Measurements from ENCODE around the gene CEP19. TPM values are rescaled to one million over a fixed set of nuclear protein-coding genes. Genes with fewer than 3 reads are reported as not detected.
A peak's percentile ranks its signal among the peaks of the same experiment; 100 is the strongest.

The CEP19 gene
- total RNA-seq, 1 donor from 2014 or later, result 4.5 TPM

DNA sequence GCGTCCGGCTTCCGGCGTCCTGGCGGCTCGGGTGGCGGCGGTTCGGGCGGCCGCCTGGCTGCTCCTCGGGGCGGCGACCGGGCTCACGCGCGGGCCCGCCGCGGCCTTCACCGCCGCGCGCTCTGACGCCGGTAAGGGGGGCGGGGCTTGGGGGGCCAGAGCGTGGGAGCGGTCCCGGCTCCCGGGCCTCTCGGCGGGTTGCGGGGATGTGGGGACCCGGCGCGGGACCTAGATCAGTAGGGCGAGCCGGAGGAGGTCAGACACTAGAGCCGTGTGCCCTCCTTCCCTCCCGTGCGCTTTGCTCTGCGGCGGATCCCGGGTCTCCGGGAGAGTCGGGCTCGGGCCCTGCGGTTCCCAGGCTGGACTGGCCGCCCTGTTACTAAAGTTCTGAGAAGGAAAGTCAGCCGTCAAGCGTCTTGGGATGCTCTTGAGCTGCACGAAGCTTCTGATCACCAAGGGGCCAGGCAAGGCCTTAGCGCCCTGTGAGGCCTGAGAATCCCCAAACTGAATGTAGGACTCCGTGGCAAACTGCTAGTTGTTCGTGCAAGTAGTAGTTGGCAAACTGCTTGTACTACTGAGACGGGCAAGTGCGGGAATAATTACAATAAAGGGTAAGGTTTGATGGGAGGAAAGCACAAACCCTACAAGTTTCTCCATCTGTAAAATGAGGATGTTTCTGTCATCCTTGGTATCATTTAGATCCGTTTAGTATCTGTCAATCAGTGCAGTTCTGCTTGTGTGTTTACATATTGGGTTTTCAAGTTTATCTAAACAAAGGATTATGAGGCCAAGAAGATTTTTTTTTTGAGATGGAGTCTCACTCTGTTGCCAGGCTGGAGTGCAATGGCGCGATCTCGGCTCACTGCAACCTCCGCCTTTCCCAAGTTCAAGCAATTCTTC lies 714 bp upstream of the CEP19 start:
- peaks cover 5% of the 10 kb centered on the region for H3K36me3 Mint-ChIP-seq
- DNase-seq (ENCODE audit: extremely low spot score, unreplicated experiment), result no peak
- no peaks in the 10 kb centered on the region for H3K9me3 Mint-ChIP-seq
- H3K4me1 Mint-ChIP-seq (ENCODE audit: unreplicated experiment), result peaks cover 14% of the 10 kb centered on the region
- H3K27ac Mint-ChIP-seq, result peak overlapping the region; percentile 80
- TF ChIP-seq, protein P1, sequence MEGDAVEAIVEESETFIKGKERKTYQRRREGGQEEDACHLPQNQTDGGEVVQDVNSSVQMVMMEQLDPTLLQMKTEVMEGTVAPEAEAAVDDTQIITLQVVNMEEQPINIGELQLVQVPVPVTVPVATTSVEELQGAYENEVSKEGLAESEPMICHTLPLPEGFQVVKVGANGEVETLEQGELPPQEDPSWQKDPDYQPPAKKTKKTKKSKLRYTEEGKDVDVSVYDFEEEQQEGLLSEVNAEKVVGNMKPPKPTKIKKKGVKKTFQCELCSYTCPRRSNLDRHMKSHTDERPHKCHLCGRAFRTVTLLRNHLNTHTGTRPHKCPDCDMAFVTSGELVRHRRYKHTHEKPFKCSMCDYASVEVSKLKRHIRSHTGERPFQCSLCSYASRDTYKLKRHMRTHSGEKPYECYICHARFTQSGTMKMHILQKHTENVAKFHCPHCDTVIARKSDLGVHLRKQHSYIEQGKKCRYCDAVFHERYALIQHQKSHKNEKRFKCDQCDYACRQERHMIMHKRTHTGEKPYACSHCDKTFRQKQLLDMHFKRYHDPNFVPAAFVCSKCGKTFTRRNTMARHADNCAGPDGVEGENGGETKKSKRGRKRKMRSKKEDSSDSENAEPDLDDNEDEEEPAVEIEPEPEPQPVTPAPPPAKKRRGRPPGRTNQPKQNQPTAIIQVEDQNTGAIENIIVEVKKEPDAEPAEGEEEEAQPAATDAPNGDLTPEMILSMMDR (conservative IDR thresholded peaks at IDR 0.05), result no peak
- H3K4me3 Mint-ChIP-seq, result peak overlapping the region; percentile 89
- no peaks in the 10 kb centered on the region for H3K27me3 Mint-ChIP-seq

GRCh38 chr3:196708467-196708866 lies 3.6 kb downstream of the CEP19 start:
- Mint-ChIP-seq H3K4me3 (no peak overlapping the region), H3K36me3 (no peaks in the 10 kb centered on the region), H3K4me1 (ENCODE audit: unreplicated experiment) (peaks cover 13% of the 10 kb centered on the region), H3K9me3 (no peaks in the 10 kb centered on the region), H3K27ac (no peak overlapping the region), H3K27me3 (no peaks in the 10 kb centered on the region)
- no peak for DNase-seq (ENCODE audit: extremely low spot score, unreplicated experiment)
- TF ChIP-seq, protein P1 (conservative IDR thresholded peaks at IDR 0.05), result no peak

DNA sequence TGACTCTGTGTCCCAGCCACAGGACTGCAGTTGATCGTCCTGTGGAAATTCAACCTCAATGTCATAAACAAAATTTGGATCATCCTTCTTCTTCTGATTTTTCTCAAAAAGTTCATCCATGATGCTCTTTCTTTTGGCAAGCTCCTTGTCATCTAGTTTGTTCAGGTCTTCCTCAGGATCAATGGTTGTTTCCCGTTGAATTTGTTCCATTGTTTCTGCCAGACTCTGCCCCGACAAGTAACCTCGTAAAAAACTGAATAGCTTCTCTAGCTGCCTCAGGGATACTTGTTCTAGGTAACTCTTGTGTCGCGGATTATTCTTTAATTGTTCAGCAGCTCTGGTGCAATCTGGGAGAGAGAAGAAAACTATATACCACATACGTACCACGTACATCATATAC lies 4.5 kb downstream of the CEP19 start:
- H3K4me1 Mint-ChIP-seq (ENCODE audit: unreplicated experiment), result peaks cover 6% of the 10 kb centered on the region
- no peak for DNase-seq (ENCODE audit: extremely low spot score, unreplicated experiment)
- no peaks in the 10 kb centered on the region for H3K36me3 Mint-ChIP-seq
- no peaks in the 10 kb centered on the region for H3K9me3 Mint-ChIP-seq
- no peak overlapping the region for H3K27ac Mint-ChIP-seq
- no peaks in the 10 kb centered on the region for H3K27me3 Mint-ChIP-seq
- H3K4me3 Mint-ChIP-seq, result no peak overlapping the region
- TF ChIP-seq, protein P1 (conservative IDR thresholded peaks at IDR 0.05), result no peak

- DNase-seq (ENCODE audit: extremely low spot score, unreplicated experiment), result no peak
- Mint-ChIP-seq H3K4me3 (no peak overlapping the region), H3K36me3 (no peaks in the 10 kb centered on the region), H3K4me1 (ENCODE audit: unreplicated experiment) (peaks cover 5% of the 10 kb centered on the region), H3K27ac (no peak overlapping the region), H3K9me3 (no peaks in the 10 kb centered on the region), H3K27me3 (no peaks in the 10 kb centered on the region)
- TF ChIP-seq, protein P1 (conservative IDR thresholded peaks at IDR 0.05), result no peak
Measured at GRCh38 chr3:196706731-196707130, 5.3 kb downstream of the CEP19 start.

DNA sequence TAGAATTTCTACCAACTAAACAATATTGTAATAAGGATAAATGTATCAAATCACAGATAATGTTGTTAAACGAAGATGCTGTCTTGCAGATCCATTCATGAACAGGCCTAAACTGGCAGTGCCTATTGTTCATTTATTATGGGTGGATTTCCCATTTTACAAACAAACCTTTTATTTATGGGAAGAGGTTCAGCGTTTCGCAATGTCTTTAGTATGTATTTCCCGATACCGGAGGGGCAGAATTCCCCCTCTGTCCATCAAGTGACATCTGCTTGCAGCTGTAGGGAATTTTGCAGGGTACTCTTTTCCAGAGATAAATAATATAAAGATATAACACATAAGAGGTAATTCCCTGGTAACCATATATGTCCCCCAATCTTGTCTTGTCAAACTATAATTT lies 5.7 kb downstream of the CEP19 start:
- Mint-ChIP-seq H3K4me1 (ENCODE audit: unreplicated experiment) (peaks cover 1% of the 10 kb centered on the region), H3K27me3 (no peaks in the 10 kb centered on the region), H3K4me3 (no peak overlapping the region), H3K27ac (no peak overlapping the region), H3K9me3 (no peaks in the 10 kb centered on the region), H3K36me3 (no peaks in the 10 kb centered on the region)
- TF ChIP-seq, protein P1 (conservative IDR thresholded peaks at IDR 0.05), result no peak
- DNase-seq (ENCODE audit: extremely low spot score, unreplicated experiment), result no peak
